Natural killer cell (primary cell): ENCODE data around the gene CPLX4. TPM values are rescaled to one million over a fixed set of nuclear protein-coding genes. Genes with fewer than 3 reads are reported as not detected.

Experiments
- ATAC-seq, 3 donors: fragments of 150-1000 bp in 2 of 3; fragments of 200-7000 bp in 1 of 3; cut with Tn5 transposase; 1 replicate in 1 of 3; 2 replicates in 2 of 3; pipeline ENCODE4 v1.10.0; 2021; ENCODE audit warnings: mild to moderate bottlenecking in 2 of 3, moderate library complexity in 2 of 3
- DNase-seq, 2 donors: peaks; one replicate each; pipeline versions ENCODE4 v3.0.0 to v3.0.0-alpha.2; 2013 to 2021; ENCODE audit warnings: mixed read lengths in 1 of 2
- H3K27ac ChIP-seq: one replicate; pipeline ENCODE4 v1.5.1; 2013; ENCODE audit warnings: mild to moderate bottlenecking, low read length
- H3K27me3 ChIP-seq: one replicate; pipeline ENCODE4 v1.6.1; 2013; ENCODE audit warnings: low read length; ENCODE audit not compliant: control insufficient read depth, insufficient read depth
- H3K36me3 ChIP-seq: one replicate; pipeline ENCODE4 v1.6.1; 2013; ENCODE audit warnings: low read length; ENCODE audit not compliant: control insufficient read depth, insufficient read depth
- H3K4me1 ChIP-seq: one replicate; pipeline ENCODE4 v1.6.1; 2013; ENCODE audit warnings: low read length; ENCODE audit not compliant: control insufficient read depth, insufficient read depth
- H3K4me3 ChIP-seq: one replicate; pipeline ENCODE4 v1.5.1; 2013; ENCODE audit warnings: low read length
- H3K9me3 ChIP-seq: one replicate; pipeline ENCODE4 v1.6.1; 2013; ENCODE audit warnings: low read length; ENCODE audit not compliant: control insufficient read depth, insufficient read depth
- H3K27ac Mint-ChIP-seq, 2 donors: one replicate each; pipeline ENCODE4 v1.8.0; 2022; ENCODE audit warnings: mild to moderate bottlenecking in 2 of 2, mixed read lengths in 2 of 2, moderate library complexity in 1 of 2
- H3K27me3 Mint-ChIP-seq, 2 donors: one replicate each; pipeline ENCODE4 v1.8.0; 2022; ENCODE audit warnings: low read depth in 2 of 2, mixed read lengths in 2 of 2
- H3K36me3 Mint-ChIP-seq: one replicate; pipeline ENCODE4 v1.8.0; 2022; ENCODE audit warnings: mixed read lengths
- H3K4me1 Mint-ChIP-seq, 2 donors: one replicate each; pipeline ENCODE4 v1.8.0; 2022; ENCODE audit warnings: mixed read lengths in 2 of 2
- H3K4me3 Mint-ChIP-seq: one replicate; pipeline ENCODE4 v1.8.0; 2022; ENCODE audit warnings: mild to moderate bottlenecking, moderate library complexity, mixed read lengths
- H3K9me3 Mint-ChIP-seq, 2 donors: one replicate each; pipeline ENCODE4 v1.8.0; 2022; ENCODE audit warnings: mixed read lengths in 2 of 2
- WGBS: methylation state at CpG from one replicate; pipeline ENCODE4 v1.1.7; 2013; ENCODE audit warnings: missing lambda C conversion rate; ENCODE audit not compliant: insufficient coverage; 5-methylcytosine and 5-hydroxymethylcytosine counted together
- intact Hi-C: fragments of 100-400 bp; cut with micrococcal nuclease; formaldehyde crosslinking; loops from one replicate; pipeline ENCODE4 v1.14.2; 2022
- total RNA-seq, 4 donors: library from RNA; stranded (reverse); fragments of 120-200 nt in 1 of 4; gene quantifications; one replicate each; pipeline versions ENCODE4 v1.2.3 to v1.2.4, GENCODE V29; 2013 to 2022
- TF ChIP-seq, protein P1 (sequence below): fragments of 200-600 bp; IDR thresholded peaks from one replicate; pipeline ENCODE4 v1.8.0; 2022; ENCODE audit warnings: antibody characterized with exemption

The CPLX4 gene
- total RNA-seq, 3 donors from 2014 or later (not counting 1 experiment from before 2014, with no cell fraction given) = not detected

GRCh38 chr18:59271606-59272220 is 46.7 kb downstream of the CPLX4 start:
- Mint-ChIP-seq H3K9me3 (no peaks in the 10 kb centered on the region), H3K36me3 (no peaks in the 10 kb centered on the region), H3K4me1 (peaks cover 6 to 21% of the 10 kb centered on the region in 2 donors), H3K27ac (no peak overlapping the region), H3K27me3 (peaks cover 71 to 77% of the 10 kb centered on the region in 2 donors), H3K4me3 (no peak overlapping the region)
- ATAC-seq (no peak), DNase-seq (no peak)
- intact Hi-C loops = no loop called here
- no peaks in the 10 kb centered on the region for H3K9me3 ChIP-seq
- no peak overlapping the region for H3K27ac ChIP-seq
- no peaks in the 10 kb centered on the region for H3K36me3 ChIP-seq
- H3K4me3 ChIP-seq = no peak overlapping the region
- peaks cover 15% of the 10 kb centered on the region for H3K4me1 ChIP-seq
- H3K27me3 ChIP-seq = peaks cover 61% of the 10 kb centered on the region
- 8% methylated on average over 13 of the region's 14 CpGs for WGBS
- TF ChIP-seq, protein P1, sequence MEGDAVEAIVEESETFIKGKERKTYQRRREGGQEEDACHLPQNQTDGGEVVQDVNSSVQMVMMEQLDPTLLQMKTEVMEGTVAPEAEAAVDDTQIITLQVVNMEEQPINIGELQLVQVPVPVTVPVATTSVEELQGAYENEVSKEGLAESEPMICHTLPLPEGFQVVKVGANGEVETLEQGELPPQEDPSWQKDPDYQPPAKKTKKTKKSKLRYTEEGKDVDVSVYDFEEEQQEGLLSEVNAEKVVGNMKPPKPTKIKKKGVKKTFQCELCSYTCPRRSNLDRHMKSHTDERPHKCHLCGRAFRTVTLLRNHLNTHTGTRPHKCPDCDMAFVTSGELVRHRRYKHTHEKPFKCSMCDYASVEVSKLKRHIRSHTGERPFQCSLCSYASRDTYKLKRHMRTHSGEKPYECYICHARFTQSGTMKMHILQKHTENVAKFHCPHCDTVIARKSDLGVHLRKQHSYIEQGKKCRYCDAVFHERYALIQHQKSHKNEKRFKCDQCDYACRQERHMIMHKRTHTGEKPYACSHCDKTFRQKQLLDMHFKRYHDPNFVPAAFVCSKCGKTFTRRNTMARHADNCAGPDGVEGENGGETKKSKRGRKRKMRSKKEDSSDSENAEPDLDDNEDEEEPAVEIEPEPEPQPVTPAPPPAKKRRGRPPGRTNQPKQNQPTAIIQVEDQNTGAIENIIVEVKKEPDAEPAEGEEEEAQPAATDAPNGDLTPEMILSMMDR = no peak

DNA sequence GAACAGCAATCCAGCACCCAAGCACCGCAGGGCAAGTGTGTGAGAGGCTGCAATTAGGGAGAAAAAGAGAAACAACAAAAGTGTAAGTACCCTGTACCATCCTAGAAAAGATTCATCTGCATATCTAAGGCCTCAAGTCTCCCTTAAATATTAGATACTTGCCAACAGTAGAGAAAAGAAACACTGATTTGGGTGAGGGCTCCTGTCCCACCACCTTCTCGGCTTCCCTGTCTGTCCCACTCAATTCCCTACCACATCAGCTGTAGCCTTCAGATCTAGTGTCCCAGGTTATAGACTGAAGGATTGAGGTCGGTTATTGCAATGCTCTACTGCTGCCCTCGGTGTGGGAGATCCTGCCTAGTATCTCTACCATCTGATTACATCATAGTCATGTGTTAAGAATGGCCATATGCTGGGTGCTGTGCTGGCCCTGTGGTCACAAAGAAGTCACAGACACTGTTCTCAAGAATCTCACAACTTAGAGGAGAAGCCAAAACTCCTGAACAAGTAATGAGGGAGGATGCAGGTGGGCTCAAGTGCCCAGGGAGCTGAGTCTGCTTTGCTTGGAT is 47.7 kb downstream of the CPLX4 start:
- Histone ChIP-seq H3K9me3 (no peaks in the 10 kb centered on the region), H3K4me1 (peaks cover 15% of the 10 kb centered on the region), H3K27ac (no peak overlapping the region), H3K36me3 (no peaks in the 10 kb centered on the region), H3K4me3 (no peak overlapping the region), H3K27me3 (peaks cover 68% of the 10 kb centered on the region)
- Mint-ChIP-seq H3K27me3 (peaks cover 72 to 77% of the 10 kb centered on the region in 2 donors), H3K4me1 (peaks cover 6 to 21% of the 10 kb centered on the region in 2 donors), H3K27ac (no peak overlapping the region), H3K4me3 (no peak overlapping the region), H3K9me3 (no peaks in the 10 kb centered on the region), H3K36me3 (no peaks in the 10 kb centered on the region)
- TF ChIP-seq, protein P1 = no peak
- WGBS = 7% methylated on average over 4 of the region's 4 CpGs
- intact Hi-C loops = no loop called here
- ATAC-seq (no peak), DNase-seq (no peak)

DNA sequence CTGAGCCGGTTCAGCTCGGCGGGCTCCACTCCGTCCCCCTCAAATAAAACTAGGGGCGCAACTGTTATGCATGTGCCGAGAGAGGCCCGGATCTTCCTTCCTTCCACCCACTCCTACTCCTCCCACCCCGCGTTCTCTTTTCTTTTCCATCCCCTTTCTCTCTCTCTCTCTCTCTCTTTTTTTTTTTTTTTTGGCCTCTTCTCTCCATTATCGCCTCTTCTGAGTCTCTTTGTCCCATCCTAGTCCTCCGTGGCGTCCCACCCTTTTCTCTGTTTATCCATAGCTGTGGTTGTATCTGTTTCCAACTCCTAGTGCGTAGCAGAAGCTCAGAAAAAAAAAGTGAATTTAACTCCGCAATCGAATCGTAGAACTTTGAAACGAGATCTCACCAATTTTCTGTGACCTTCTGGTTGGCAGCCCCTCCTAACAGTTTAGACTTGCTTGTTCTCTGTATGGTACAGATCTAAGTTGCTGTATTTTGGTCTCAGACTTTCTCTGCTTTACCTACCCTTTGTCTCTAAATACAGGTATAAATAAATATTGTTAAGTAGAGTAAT is 48.8 kb downstream of the CPLX4 start:
- DNase-seq = no peak
- Histone ChIP-seq H3K9me3 (no peaks in the 10 kb centered on the region), H3K36me3 (no peaks in the 10 kb centered on the region), H3K4me1 (peaks cover 22% of the 10 kb centered on the region), H3K27me3 (peaks cover 71% of the 10 kb centered on the region), H3K4me3 (no peak overlapping the region), H3K27ac (no peak overlapping the region)
- Mint-ChIP-seq H3K9me3 (no peaks in the 10 kb centered on the region), H3K36me3 (no peaks in the 10 kb centered on the region), H3K4me3 (peak overlapping the region; percentile 38), H3K4me1 (peaks cover 6 to 21% of the 10 kb centered on the region in 2 donors), H3K27me3 (peaks cover 63 to 67% of the 10 kb centered on the region in 2 donors), H3K27ac (no peak overlapping the region)
- WGBS = 9% methylated on average over 17 of the region's 17 CpGs
- ATAC-seq = no peak
- intact Hi-C loops = no loop called here
- TF ChIP-seq, protein P1 = no peak
